Measurements from ENCODE around the gene PDE4D.

DNA sequence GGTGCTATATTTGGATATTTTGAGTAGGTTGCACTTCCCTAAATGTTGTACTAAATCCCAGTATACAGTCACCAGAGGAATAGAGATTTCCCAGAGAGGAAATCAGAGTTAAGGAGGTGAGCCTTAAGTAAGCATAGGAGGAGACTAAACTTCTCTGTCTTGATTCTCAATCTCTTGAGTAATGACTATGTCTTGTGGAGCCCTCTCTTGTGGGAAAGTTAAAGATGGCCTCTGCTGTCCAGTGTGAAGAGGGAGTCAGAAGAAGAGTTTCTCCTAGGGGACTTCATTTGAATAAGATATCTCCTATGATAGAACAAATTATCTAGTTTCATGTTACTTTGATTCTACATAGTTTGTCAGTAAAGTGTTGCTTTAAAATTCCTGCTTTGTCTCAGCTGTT is 502.5 kb downstream of the PDE4D start:
- TF ChIP-seq, protein P1, sequence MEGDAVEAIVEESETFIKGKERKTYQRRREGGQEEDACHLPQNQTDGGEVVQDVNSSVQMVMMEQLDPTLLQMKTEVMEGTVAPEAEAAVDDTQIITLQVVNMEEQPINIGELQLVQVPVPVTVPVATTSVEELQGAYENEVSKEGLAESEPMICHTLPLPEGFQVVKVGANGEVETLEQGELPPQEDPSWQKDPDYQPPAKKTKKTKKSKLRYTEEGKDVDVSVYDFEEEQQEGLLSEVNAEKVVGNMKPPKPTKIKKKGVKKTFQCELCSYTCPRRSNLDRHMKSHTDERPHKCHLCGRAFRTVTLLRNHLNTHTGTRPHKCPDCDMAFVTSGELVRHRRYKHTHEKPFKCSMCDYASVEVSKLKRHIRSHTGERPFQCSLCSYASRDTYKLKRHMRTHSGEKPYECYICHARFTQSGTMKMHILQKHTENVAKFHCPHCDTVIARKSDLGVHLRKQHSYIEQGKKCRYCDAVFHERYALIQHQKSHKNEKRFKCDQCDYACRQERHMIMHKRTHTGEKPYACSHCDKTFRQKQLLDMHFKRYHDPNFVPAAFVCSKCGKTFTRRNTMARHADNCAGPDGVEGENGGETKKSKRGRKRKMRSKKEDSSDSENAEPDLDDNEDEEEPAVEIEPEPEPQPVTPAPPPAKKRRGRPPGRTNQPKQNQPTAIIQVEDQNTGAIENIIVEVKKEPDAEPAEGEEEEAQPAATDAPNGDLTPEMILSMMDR (IDR thresholded peaks at IDR 0.05) = no peak
- TF ChIP-seq POLR2A (IDR thresholded peaks at IDR 0.05) = no peak
